Stimulated activated CD4-positive, alpha-beta T cell treated with anti-CD3 and anti-CD28 coated beads, Interleukin-1b, Interleukin-23, amount 100 ng/mL, for 24 hours (primary cell): ENCODE measurements around the gene ASCL5.

Experiments used
- DNase-seq, 4 experiments: peaks; one replicate each; pipeline ENCODE4 v3.0.0-alpha.2; 2020; ENCODE audit warnings: low read depth in 4 of 4, low spot score in 1 of 4

Gene ASCL5

GRCh38 chr1:201153474-201154388, 26.7 kb upstream of the ASCL5 start:
- DNase-seq: peak in 2 of 4 experiments; percentile 26 to 28

GRCh38 chr1:201149400-201149799, 22.4 kb upstream of the ASCL5 start:
- no peak for DNase-seq

- DNase-seq: no peak
Observed at GRCh38 chr1:201147396-201148015, 20.5 kb upstream of the ASCL5 start.

GRCh38 chr1:201146626-201147390, 19.8 kb upstream of the ASCL5 start:
- DNase-seq: no peak

- DNase-seq: no peak
Observed at GRCh38 chr1:201145816-201146215, 18.8 kb upstream of the ASCL5 start.

- DNase-seq: no peak
Observed at GRCh38 chr1:201145132-201145531, 18.1 kb upstream of the ASCL5 start.

- no peak for DNase-seq
Observed at GRCh38 chr1:201144701-201145100, 17.7 kb upstream of the ASCL5 start.

GRCh38 chr1:201143726-201144635, 17.0 kb upstream of the ASCL5 start:
- DNase-seq: no peak

- no peak for DNase-seq
Observed at GRCh38 chr1:201142849-201143725, 16.1 kb upstream of the ASCL5 start.

GRCh38 chr1:201142011-201142848, 15.2 kb upstream of the ASCL5 start:
- no peak for DNase-seq

- DNase-seq: no peak
Observed at GRCh38 chr1:201141418-201141817, 14.4 kb upstream of the ASCL5 start.

GRCh38 chr1:201140941-201141260, 13.9 kb upstream of the ASCL5 start:
- DNase-seq: no peak

- DNase-seq: no peak
Observed at GRCh38 chr1:201140235-201140940, 13.4 kb upstream of the ASCL5 start.

- DNase-seq: no peak
Observed at GRCh38 chr1:201139756-201140155, 12.8 kb upstream of the ASCL5 start.

GRCh38 chr1:201139306-201139705, 12.3 kb upstream of the ASCL5 start:
- no peak for DNase-seq

GRCh38 chr1:201138311-201138840, 11.4 kb upstream of the ASCL5 start:
- no peak for DNase-seq

GRCh38 chr1:201137579-201138310, 10.8 kb upstream of the ASCL5 start:
- DNase-seq: no peak
